ENCODE measurements around the gene RAD23A.
A peak's percentile ranks its signal among the peaks of the same experiment; 100 is the strongest.

Gene RAD23A

GRCh38 chr19:12986726-12987125 lies 41.1 kb downstream of the RAD23A start:
- DNase-seq, result no peak

GRCh38 chr19:12987190-12987589 lies 41.5 kb downstream of the RAD23A start:
- DNase-seq, result no peak

GRCh38 chr19:12987781-12988180 lies 42.1 kb downstream of the RAD23A start:
- no peak for DNase-seq

GRCh38 chr19:12990431-12990830 lies 44.8 kb downstream of the RAD23A start:
- no peak for DNase-seq

GRCh38 chr19:12990853-12991252 lies 45.2 kb downstream of the RAD23A start:
- no peak for DNase-seq

- no peak for DNase-seq
Observed at GRCh38 chr19:12991296-12991695, 45.6 kb downstream of the RAD23A start.

GRCh38 chr19:12992729-12993128 lies 47.1 kb downstream of the RAD23A start:
- DNase-seq, result no peak

GRCh38 chr19:12993562-12993961 lies 47.9 kb downstream of the RAD23A start:
- DNase-seq, result no peak

GRCh38 chr19:12994701-12995595 lies 49.3 kb downstream of the RAD23A start, which contains the start of gene NFIX:
NFIX (plus strand) TSS chr19:12995475; CDS start chr19:12995838, 363 bp downstream.
- DNase-seq, result peak; percentile 70

- no peak for DNase-seq
Observed at GRCh38 chr19:12995596-12996405, 50.1 kb downstream of the RAD23A start.

GRCh38 chr19:12996406-12997094 lies 50.9 kb downstream of the RAD23A start:
- no peak for DNase-seq

- no peak for DNase-seq
Observed at GRCh38 chr19:12997179-12997966, 51.7 kb downstream of the RAD23A start.

GRCh38 chr19:12997967-12998940 lies 52.6 kb downstream of the RAD23A start:
- DNase-seq, result no peak

- no peak for DNase-seq
Observed at GRCh38 chr19:13001166-13001501, 55.5 kb downstream of the RAD23A start.

GRCh38 chr19:13001502-13002165 lies 56.0 kb downstream of the RAD23A start:
- no peak for DNase-seq

- DNase-seq, result no peak
Observed at GRCh38 chr19:13002166-13002898, 56.7 kb downstream of the RAD23A start.

GRCh38 chr19:13003081-13003480 lies 57.4 kb downstream of the RAD23A start:
- DNase-seq, result no peak
